B cell (primary cell): Measurements from ENCODE around the gene NOL12. TPM values are rescaled to one million over a fixed set of nuclear protein-coding genes. Genes with fewer than 3 reads are reported as not detected.

ENCODE experiments used
- ATAC-seq: fragments of 200-7000 bp; cut with Tn5 transposase; one replicate; pipeline ENCODE4 v1.10.0; 2021; ENCODE audit warnings: low read depth, mild to moderate bottlenecking, moderate number of reproducible peaks, moderate library complexity
- CTCF ChIA-PET: fragments of 350-600 bp; sonication (Branson Sonifier 250); formaldehyde crosslinking; loops from one replicate; lab custom pipeline; 2021; ENCODE audit warnings: antibody characterized with exemption, inconsistent platforms; lab: Charles Lee
- POLR2A ChIA-PET: fragments of 350-600 bp; sonication (Branson Sonifier 250); formaldehyde crosslinking; loops from one replicate; lab custom pipeline; 2021; ENCODE audit warnings: antibody characterized with exemption; lab: Charles Lee
- DNase-seq: peaks from one replicate; pipeline ENCODE4 v3.0.0; 2013
- H2AFZ ChIP-seq: 2 replicates; pipeline ENCODE4 v1.6.1; 2012; ENCODE audit warnings: mild to moderate bottlenecking, low read depth, low read length; ENCODE audit not compliant: insufficient read depth, poor library complexity, severe bottlenecking
- H3K27ac ChIP-seq, 2 donors: 1 replicate in 1 of 2; 2 replicates in 1 of 2; pipeline ENCODE4 v1.5.1; 2012 to 2013; ENCODE audit warnings: low read length in 2 of 2, mild to moderate bottlenecking in 2 of 2, moderate library complexity in 1 of 2
- H3K27me3 ChIP-seq, 4 experiments: fragments of 200-600 bp in 1 of 4; sonication (generic) in 1 of 4; replicated peaks in 1 of 4; 1 replicate in 2 of 4; 2 replicates in 2 of 4; pipeline versions ENCODE4 v1.6.1 to v1.7.0; 2013 to 2016; ENCODE audit warnings: low read length in 3 of 4, mild to moderate bottlenecking in 2 of 4, mixed read lengths in 1 of 4, moderate library complexity in 1 of 4; ENCODE audit not compliant: insufficient read depth in 4 of 4, control insufficient read depth in 3 of 4; ENCODE audit errors: control extremely low read depth in 1 of 4
- H3K36me3 ChIP-seq, 2 experiments: replicated peaks in 1 of 2; 1 replicate in 1 of 2; 2 replicates in 1 of 2; pipeline versions ENCODE4 v1.6.1 to v1.7.1; 2013; ENCODE audit warnings: low read length in 1 of 2; ENCODE audit not compliant: insufficient read depth in 2 of 2, control insufficient read depth in 1 of 2; ENCODE audit errors: control extremely low read depth in 1 of 2, extremely low read depth in 1 of 2
- H3K4me1 ChIP-seq, 2 donors: fragments of 200-600 bp in 1 of 2; sonication (generic) in 1 of 2; 1 replicate in 1 of 2; 2 replicates in 1 of 2; pipeline versions ENCODE4 v1.5.1 to v1.6.1; 2013 to 2017; ENCODE audit warnings: low read length in 2 of 2; ENCODE audit not compliant: control insufficient read depth in 2 of 2, insufficient read depth in 2 of 2
- H3K4me2 ChIP-seq: replicated peaks from 2 replicates; pipeline ENCODE3; 2012; ENCODE audit warnings: mild to moderate bottlenecking, low read depth, low read length; ENCODE audit not compliant: poor library complexity, severe bottlenecking
- H3K4me3 ChIP-seq, 5 experiments: fragments of 200-600 bp in 1 of 5; sonication (generic) in 1 of 5; 1 replicate in 3 of 5; 2 replicates in 2 of 5; pipeline versions ENCODE4 v1.5.1 to v1.7.0; 2011 to 2016; ENCODE audit warnings: low read length in 4 of 5, mild to moderate bottlenecking in 4 of 5, low read depth in 2 of 5, control low read depth in 1 of 5, moderate library complexity in 1 of 5; ENCODE audit not compliant: insufficient read depth in 1 of 5; ENCODE audit errors: control extremely low read depth in 1 of 5, extremely low read depth in 1 of 5
- H3K79me2 ChIP-seq: fragments of 200-600 bp; sonication (generic); one replicate; pipeline ENCODE4 v1.6.0; 2016; ENCODE audit warnings: low read length; ENCODE audit not compliant: control insufficient read depth, insufficient read depth
- H3K9ac ChIP-seq: fragments of 200-600 bp; sonication (generic); 2 replicates; pipeline ENCODE4 v1.6.1; 2017; ENCODE audit warnings: mild to moderate bottlenecking, low read length, moderate library complexity
- H3K9me3 ChIP-seq, 3 donors: one replicate each; pipeline versions ENCODE4 v1.6.1 to v1.7.1; 2013; ENCODE audit warnings: low read length in 2 of 3; ENCODE audit not compliant: control insufficient read depth in 2 of 3, insufficient read depth in 1 of 3; ENCODE audit errors: control extremely low read depth in 1 of 3
- H4K20me1 ChIP-seq: 2 replicates; pipeline ENCODE4 v1.6.0; 2012; ENCODE audit warnings: mild to moderate bottlenecking, low read length; ENCODE audit not compliant: insufficient read depth, control insufficient read depth, poor library complexity, severe bottlenecking
- H3K27ac Mint-ChIP-seq: one replicate; pipeline ENCODE4 v1.8.0; 2021; ENCODE audit warnings: mixed read lengths
- H3K27me3 Mint-ChIP-seq: one replicate; pipeline ENCODE4 v1.8.0; 2021; ENCODE audit warnings: mixed read lengths
- H3K4me1 Mint-ChIP-seq: one replicate; pipeline ENCODE4 v1.8.0; 2021; ENCODE audit warnings: mixed read lengths
- H3K4me3 Mint-ChIP-seq: one replicate; pipeline ENCODE4 v1.8.0; 2021; ENCODE audit warnings: mixed read lengths
- H3K9me3 Mint-ChIP-seq: one replicate; pipeline ENCODE4 v1.8.0; 2022; ENCODE audit warnings: mixed read lengths; ENCODE audit not compliant: insufficient read depth
- EZH2 ChIP-seq: IDR thresholded peaks from 2 replicates; pipeline ENCODE4 v1.6.1; 2012; ENCODE audit warnings: borderline replicate concordance, low read depth, mild to moderate bottlenecking, moderate library complexity, low read length; ENCODE audit not compliant: insufficient read depth, poor library complexity, severe bottlenecking
- WGBS: methylation state at CpG from one replicate; pipeline ENCODE4 v1.1.5; 2013; ENCODE audit warnings: missing lambda C conversion rate; ENCODE audit not compliant: insufficient coverage; 5-methylcytosine and 5-hydroxymethylcytosine counted together
- intact Hi-C: fragments of 100-400 bp; cut with micrococcal nuclease; formaldehyde crosslinking; loops from one replicate; pipeline ENCODE4 v1.10.0; 2022
- polyA plus RNA-seq: library from polyadenylated mRNA; depleted of rRNA; stranded (reverse); fragments of >200 nt; gene quantifications from 2 replicates; pipeline ENCODE4 v1.2.3, GENCODE V29; 2012
- total RNA-seq, 2 donors: library from RNA; stranded (reverse); fragments of 120-200 nt in 1 of 2; gene quantifications; 1 replicate in 1 of 2; 2 replicates in 1 of 2; pipeline versions ENCODE4 v1.2.3 to v1.2.4, GENCODE V29; 2013 to 2022
- TF ChIP-seq, protein P1 (sequence below): fragments of 200-600 bp; IDR thresholded peaks from one replicate; pipeline ENCODE4 v1.8.0; 2022; ENCODE audit warnings: antibody characterized with exemption, mild to moderate bottlenecking

The NOL12 gene
- total and polyA plus RNA-seq, 2 donors (not counting 1 experiment from before 2014, with no cell fraction given) = 34.7 to 43.1 TPM

- no peaks in the 10 kb centered on the region for H3K79me2 ChIP-seq
- no peak overlapping the region for H3K27ac ChIP-seq
- no peak overlapping the region for H3K4me3 ChIP-seq
- no peak overlapping the region for H3K4me2 ChIP-seq
- H3K9ac ChIP-seq = no peak overlapping the region
- TF ChIP-seq, protein P1, sequence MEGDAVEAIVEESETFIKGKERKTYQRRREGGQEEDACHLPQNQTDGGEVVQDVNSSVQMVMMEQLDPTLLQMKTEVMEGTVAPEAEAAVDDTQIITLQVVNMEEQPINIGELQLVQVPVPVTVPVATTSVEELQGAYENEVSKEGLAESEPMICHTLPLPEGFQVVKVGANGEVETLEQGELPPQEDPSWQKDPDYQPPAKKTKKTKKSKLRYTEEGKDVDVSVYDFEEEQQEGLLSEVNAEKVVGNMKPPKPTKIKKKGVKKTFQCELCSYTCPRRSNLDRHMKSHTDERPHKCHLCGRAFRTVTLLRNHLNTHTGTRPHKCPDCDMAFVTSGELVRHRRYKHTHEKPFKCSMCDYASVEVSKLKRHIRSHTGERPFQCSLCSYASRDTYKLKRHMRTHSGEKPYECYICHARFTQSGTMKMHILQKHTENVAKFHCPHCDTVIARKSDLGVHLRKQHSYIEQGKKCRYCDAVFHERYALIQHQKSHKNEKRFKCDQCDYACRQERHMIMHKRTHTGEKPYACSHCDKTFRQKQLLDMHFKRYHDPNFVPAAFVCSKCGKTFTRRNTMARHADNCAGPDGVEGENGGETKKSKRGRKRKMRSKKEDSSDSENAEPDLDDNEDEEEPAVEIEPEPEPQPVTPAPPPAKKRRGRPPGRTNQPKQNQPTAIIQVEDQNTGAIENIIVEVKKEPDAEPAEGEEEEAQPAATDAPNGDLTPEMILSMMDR = no peak
- H3K27me3 ChIP-seq = peaks cover 0 to 4% (median 0%) of the 10 kb centered on the region in 4 experiments
- no peak overlapping the region for H3K4me3 Mint-ChIP-seq
- DNase-seq (no peak), ATAC-seq (no peak)
- H3K9me3 ChIP-seq = no peaks in the 10 kb centered on the region
- H3K36me3 ChIP-seq = no peaks in the 10 kb centered on the region
- H2AFZ ChIP-seq = no peak overlapping the region
- H3K9me3 Mint-ChIP-seq = no peaks in the 10 kb centered on the region
- 91% methylated on average over 16 of the region's 16 CpGs for WGBS
- H3K27me3 Mint-ChIP-seq = peaks cover 7% of the 10 kb centered on the region
- peaks cover 4% of the 10 kb centered on the region for H3K4me1 Mint-ChIP-seq
- ChIA-PET CTCF (no interaction called here), POLR2A (no interaction called here)
- H3K27ac Mint-ChIP-seq = no peak overlapping the region
- H3K4me1 ChIP-seq = peaks cover 0 to 3% of the 10 kb centered on the region in 2 donors
- intact Hi-C loops = no loop called here
- H4K20me1 ChIP-seq = no peaks in the 10 kb centered on the region
Observed at GRCh38 chr22:37734964-37735451, 48.9 kb downstream of the NOL12 start.

- no peaks in the 10 kb centered on the region for H3K9me3 ChIP-seq
- Mint-ChIP-seq H3K4me3 (no peak overlapping the region), H3K27ac (no peak overlapping the region), H3K4me1 (no peaks in the 10 kb centered on the region), H3K27me3 (peaks cover 7% of the 10 kb centered on the region), H3K9me3 (no peaks in the 10 kb centered on the region)
- H4K20me1 ChIP-seq = no peaks in the 10 kb centered on the region
- intact Hi-C loops = no loop called here
- TF ChIP-seq, protein P1 = no peak
- no peak for TF ChIP-seq EZH2
- no peak overlapping the region for H3K27ac ChIP-seq
- no peaks in the 10 kb centered on the region for H3K79me2 ChIP-seq
- ChIA-PET CTCF (no interaction called here), POLR2A (no interaction called here)
- no peak overlapping the region for H3K9ac ChIP-seq
- ATAC-seq (no peak), DNase-seq (no peak)
- H3K4me2 ChIP-seq = no peak overlapping the region
- 90% methylated on average over 9 of the region's 12 CpGs for WGBS
- no peaks in the 10 kb centered on the region for H3K36me3 ChIP-seq
- H2AFZ ChIP-seq = no peak overlapping the region
- no peak overlapping the region for H3K4me3 ChIP-seq
- no peaks in the 10 kb centered on the region for H3K4me1 ChIP-seq
- peaks cover 0 to 4% (median 0%) of the 10 kb centered on the region in 4 experiments for H3K27me3 ChIP-seq
Observed at GRCh38 chr22:37739035-37739434, 52.9 kb downstream of the NOL12 start.
